NCI-H460 (cell line): ENCODE measurements around the gene NIN. TPM values are rescaled to one million over a fixed set of nuclear protein-coding genes. Genes with fewer than 3 reads are reported as not detected.

ENCODE experiments used
- DNase-seq: peaks from one replicate; pipeline ENCODE4 v3.0.0-alpha.2; 2016; ENCODE audit warnings: low read depth; ENCODE audit errors: extremely low read depth
- total RNA-seq: library from RNA; depleted of rRNA; stranded (reverse); fragments of >200 nt; shearing (Covaris generic); gene quantifications from 2 replicates; pipeline ENCODE4 v1.2.3, GENCODE V29; 2014

Gene NIN
- total RNA-seq, 1 experiment from 2014 or later: 31.7 TPM

DNA sequence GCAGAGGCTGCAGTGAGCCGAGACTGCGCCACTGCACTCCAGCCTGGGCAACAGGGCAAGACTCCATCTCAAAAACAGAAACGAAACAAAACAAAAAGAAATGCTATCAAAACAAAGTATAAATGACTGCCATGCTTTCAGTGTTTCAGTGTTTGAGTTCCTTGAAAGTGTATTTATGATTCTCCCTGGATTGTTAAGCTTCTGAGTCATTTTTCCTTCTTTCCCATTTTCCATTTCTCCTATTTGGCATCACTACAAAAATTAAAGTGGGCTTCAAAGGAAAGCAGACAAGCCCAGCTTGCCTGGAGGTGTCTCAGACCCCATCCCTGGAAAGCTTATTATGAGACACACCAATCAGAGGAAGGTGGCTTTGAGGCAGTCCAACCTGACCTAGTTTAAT is 35.1 kb downstream of the NIN start:
- no peak for DNase-seq

DNA sequence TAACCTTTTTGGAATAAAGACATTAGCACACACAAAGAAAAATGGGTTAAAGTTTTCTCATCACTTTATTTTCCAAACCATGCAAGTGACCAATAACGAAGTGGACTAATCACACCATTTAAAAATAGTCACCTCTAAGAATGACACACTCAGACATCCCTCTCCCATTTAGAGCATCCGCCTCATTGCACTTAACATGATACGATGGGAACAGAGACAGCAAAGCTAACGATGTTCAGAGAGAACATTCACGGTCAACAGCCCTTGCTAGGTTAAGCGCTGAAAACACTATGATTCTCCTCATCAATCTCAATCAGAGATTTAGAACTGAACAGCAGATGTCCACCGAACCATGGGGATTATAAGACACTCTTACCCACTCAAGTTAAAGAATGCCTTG is 35.8 kb downstream of the NIN start:
- no peak for DNase-seq

DNA sequence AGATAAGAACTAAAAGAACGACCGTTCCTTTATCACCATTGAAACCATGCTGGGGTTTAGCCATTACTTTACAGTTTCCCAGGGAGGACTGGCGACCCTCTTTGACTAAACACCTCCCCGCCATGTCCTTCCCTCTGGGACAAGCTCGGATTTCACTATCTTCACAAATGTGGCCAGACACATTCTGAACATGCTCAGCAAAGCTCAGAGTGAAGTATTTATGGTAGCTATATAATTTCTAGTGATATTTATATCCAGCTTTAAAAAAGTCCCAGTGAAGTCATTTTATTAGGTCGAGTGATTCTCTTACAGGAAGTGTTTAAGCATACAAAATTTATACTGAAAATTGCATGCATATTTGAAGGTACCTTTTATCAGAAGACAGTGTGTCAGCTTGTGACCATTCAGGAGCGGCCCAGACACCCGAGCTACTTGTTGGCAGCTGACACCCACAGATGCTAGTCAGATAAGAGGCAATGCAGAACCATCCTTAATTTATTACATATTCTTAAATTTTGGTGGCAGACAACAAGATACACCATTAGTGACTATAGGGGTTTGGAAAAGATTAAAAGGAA is 36.8 kb downstream of the NIN start:
- DNase-seq: no peak

DNA sequence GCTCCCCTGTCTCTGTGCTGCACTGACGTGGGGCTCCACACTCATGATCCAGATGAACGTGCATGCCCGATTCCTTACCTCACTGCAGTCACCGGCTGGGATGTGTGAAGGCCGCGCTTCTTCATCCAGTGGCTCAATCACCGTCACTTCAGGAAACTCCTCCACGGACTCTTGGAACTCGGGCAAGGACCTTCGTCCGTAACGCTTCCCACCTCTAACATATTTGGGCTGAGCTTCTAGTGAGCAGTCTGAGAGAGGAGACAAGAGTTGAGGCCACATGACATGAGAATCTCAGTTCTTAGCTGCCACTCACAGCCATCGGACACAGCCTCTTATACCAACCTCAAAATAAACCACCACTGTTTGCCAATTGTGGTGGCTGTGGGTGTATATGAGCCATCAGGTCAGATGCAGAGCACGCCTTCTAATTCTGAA is 38.3 kb downstream of the NIN start:
- DNase-seq: no peak

DNA sequence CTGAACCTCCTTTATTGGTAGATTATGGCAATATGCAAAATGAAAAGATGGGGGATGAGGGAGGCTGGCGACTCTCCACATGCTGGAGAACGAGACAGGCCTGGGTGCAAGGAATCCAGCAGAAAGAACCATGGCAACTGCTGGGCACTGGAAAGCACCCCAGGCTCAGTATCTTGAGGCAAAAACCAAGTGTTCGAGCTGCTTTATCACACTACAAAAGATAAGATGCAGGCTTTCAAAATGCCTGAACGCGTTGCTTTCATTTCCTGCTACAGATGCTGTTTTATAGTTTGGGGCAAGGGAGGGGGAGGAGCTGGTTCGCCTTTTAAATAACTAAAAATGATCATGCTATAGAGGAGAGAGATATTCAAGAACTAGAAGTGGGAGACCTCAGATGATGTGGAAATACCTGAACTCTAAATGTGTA is 38.9 kb downstream of the NIN start:
- no peak for DNase-seq

DNA sequence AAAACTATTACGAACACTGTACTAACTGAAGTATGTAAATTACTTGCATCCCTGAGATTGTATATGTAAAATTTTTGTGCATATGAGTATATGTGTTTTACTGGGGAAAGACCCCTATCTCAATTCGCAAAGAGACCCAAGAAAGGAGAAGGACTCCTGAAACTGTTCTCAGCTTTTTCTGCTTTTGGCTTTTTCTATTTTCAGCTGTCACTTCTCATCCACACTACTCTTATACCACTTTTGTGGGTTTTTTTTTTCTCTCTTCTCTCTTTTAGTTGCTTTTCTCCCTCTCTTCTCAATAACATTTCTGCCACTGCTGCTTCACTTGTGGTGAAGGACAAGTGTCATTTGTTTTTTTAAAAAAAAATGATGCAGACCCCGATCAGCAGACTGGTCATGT is 39.8 kb downstream of the NIN start:
- DNase-seq: no peak

DNA sequence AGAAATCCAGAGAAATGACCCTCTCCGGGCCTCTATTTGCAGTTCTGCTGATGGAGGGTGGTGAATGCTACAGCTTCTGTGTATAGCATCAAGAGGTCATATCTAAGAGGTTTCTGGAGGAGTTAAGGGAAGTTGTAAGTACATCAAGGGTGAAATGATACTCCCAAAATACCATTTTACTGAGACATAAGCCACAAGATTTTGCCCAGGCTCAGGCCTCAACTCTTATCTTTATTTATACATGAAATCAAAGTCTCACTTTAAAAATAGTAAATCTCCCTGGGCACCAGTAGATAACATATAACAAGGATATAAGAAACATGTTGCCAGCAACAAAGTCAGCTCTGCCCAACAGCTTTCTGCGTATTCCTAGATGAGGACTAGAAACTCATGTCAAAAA is 40.4 kb downstream of the NIN start:
- no peak for DNase-seq

DNA sequence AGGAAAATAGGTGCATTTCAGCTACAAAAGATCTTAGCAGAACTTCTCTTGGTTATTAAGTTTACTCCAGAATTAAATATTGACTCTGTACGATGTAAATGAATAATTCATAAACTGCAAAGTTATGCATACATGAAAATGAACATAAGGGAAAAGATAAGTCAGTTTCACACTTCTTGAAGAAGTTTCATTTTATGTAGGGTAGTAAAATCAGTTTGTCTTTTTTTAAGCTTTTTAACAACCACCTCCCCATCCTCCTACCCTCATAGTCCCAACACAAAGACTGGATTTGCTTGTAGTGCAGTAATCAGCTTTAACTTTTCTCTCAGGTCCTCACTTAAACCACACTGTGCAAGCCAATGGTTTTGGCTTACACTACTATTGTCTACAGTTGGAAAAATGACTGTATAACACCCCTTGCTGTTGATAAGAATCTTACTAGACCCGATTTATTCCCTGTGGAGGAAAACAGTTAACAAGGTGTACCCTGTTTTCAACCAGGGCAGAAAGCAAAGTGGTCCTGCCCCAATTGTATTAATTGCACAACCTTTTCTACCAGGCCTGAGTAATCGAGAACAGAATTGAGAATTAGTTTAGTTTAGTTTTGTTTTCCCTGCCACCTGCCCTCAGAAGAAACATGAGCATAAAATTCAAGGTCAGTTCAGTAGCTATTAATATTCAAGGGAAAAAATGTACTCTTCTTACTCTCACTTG is 44.1 kb downstream of the NIN start:
- DNase-seq: no peak

- DNase-seq: no peak
Observed at GRCh38 chr14:50785457-50786063, 45.4 kb downstream of the NIN start.

GRCh38 chr14:50784683-50785456 is 46.1 kb downstream of the NIN start:
- DNase-seq: no peak

- DNase-seq: no peak
Observed at GRCh38 chr14:50783563-50783962, 47.4 kb downstream of the NIN start.

- no peak for DNase-seq
Observed at GRCh38 chr14:50780393-50780792, 50.6 kb downstream of the NIN start.

DNA sequence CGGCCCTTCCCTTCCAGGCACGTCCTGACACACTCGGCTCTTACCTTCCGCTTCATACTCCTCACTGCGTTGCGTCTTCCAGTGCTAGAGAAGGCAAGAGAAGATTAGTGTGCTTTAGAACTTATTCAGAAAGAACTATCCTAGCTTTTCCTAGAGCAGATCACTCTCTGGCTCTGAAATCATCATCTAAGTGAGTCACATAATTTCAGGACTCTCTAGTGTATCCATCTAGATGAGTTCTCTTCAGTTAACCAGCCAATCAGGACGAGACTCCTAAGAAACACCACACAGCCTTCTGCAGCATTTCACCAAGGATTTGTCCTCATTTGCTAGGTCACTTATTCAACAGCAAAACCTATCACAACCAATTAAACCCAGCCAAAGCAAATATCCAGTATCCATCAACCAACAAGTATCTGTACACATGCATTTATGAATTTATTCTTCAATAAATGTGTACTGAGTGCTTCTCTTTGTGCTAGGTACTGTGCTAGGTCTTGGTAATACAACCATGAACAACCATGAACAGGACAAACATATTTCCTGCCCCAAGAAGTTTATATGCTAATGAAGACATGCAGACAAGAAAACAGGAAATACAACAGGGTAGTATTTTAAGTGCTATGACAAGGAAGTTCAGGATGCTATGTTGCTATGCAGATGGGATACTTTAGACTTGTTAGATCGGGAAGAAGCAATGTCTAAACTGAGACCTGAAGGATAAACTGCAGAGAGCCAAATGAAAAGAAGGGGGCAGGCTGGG is 52.1 kb downstream of the NIN start:
- DNase-seq: no peak

GRCh38 chr14:50776522-50776921 is 54.4 kb downstream of the NIN start:
- DNase-seq: no peak

DNA sequence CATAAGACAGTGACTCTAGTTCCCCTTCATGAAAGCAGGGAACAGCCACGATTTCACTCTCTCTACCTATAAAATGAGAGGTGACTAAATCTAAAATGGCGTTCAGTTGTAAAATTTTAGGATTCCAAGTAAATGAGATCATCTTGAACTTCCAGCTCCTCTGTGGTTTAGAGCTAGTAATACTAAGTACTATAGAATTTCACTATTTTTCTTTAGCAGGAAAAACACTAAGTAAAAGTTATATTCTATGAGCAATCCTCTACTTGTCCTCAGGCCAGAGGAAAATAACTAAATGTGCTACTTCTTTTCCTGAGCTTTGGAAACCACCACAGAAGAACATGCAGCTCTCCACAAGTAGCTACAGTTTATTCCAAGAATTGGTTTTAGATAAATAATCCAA is 55.6 kb downstream of the NIN start:
- DNase-seq: peak; percentile 32

- DNase-seq: no peak
Observed at GRCh38 chr14:50774542-50775267, 56.3 kb downstream of the NIN start.

GRCh38 chr14:50773632-50774541 is 57.1 kb downstream of the NIN start:
- peak; percentile 78 for DNase-seq

GRCh38 chr14:50772412-50772811 is 58.5 kb downstream of the NIN start:
- no peak for DNase-seq

GRCh38 chr14:50770586-50770985 is 60.4 kb downstream of the NIN start:
- no peak for DNase-seq
